Lower leg skin (tissue), 4 donors: ENCODE measurements around the gene RNF157. TPM values are rescaled to one million over a fixed set of nuclear protein-coding genes. Genes with fewer than 3 reads are reported as not detected.

Experiments
- DNase-seq, 2 donors: peaks; one replicate each; pipeline ENCODE4 v3.0.0-alpha.2; 2019; ENCODE audit warnings: low spot score in 2 of 2
- H3K4me3 ChIP-seq: fragments of 200-600 bp; sonication (generic); 2 replicates; pipeline ENCODE4 v1.5.1; 2017; ENCODE audit warnings: mild to moderate bottlenecking, low read depth; ENCODE audit not compliant: poor library complexity, severe bottlenecking
- CTCF ChIP-seq, 3 donors: fragments of 450-650 bp; IDR thresholded peaks; one replicate each; pipeline ENCODE4 v1.5.1; 2016; ENCODE audit warnings: antibody characterized with exemption in 3 of 3, mild to moderate bottlenecking in 3 of 3, moderate library complexity in 2 of 3
- POLR2A ChIP-seq, 2 donors: fragments of 450-650 bp; IDR thresholded peaks; one replicate each; pipeline ENCODE4 v1.6.1; 2016 to 2017; ENCODE audit warnings: antibody characterized with exemption in 2 of 2, mild to moderate bottlenecking in 1 of 2, moderate library complexity in 1 of 2
- WGBS, 2 donors: methylation state at CpG; one replicate each; pipeline ENCODE4 v1.1.5; 2018; 5-methylcytosine and 5-hydroxymethylcytosine counted together
- intact Hi-C: fragments of 100-400 bp; cut with DNase I; formaldehyde crosslinking; loops from one replicate; pipeline ENCODE4 v1.15.0; 2023; ENCODE audit warnings: low total_unique reads
- total RNA-seq, 4 donors: library from RNA; depleted of rRNA; stranded (reverse); fragments of >200 nt; gene quantifications; one replicate each; pipeline ENCODE4 v1.1.0, GENCODE V29; 2016

Gene RNF157
- total RNA-seq, 4 donors from 2014 or later = 0.83 to 2.4 (median 1.4) TPM

GRCh38 chr17:76124582-76125390 lies 115.5 kb downstream of the RNF157 start:
- H3K4me3 ChIP-seq = no peak overlapping the region
- 83 to 86% methylated on average over 22 of the region's 22 CpGs for WGBS, 2 donors
- DNase-seq = no peak
- intact Hi-C loops = loop anchor here (5.0 kb wide), 1 partner anchor 158 kb away; no protein-coding TSS in a partner anchor
- TF ChIP-seq CTCF (IDR thresholded peaks at IDR 0.05) = no peak

GRCh38 chr17:76123749-76124581 lies 116.3 kb downstream of the RNF157 start:
- WGBS, 2 donors = 57 to 74% methylated on average over 6 to 9 of the region's 9 CpGs
- H3K4me3 ChIP-seq = no peak overlapping the region
- TF ChIP-seq POLR2A (IDR thresholded peaks at IDR 0.05) = no peak
- no peak for TF ChIP-seq CTCF (IDR thresholded peaks at IDR 0.05)
- intact Hi-C loops = loop anchor here (5.0 kb wide), 1 partner anchor 158 kb away; no protein-coding TSS in a partner anchor
- no peak for DNase-seq

- H3K4me3 ChIP-seq = no peak overlapping the region
- DNase-seq = no peak
- intact Hi-C loops = loop anchor here (5.0 kb wide), 1 partner anchor 159 kb away; no protein-coding TSS in a partner anchor
- WGBS, 2 donors = 71 to 77% methylated on average over 5 of the region's 5 CpGs
- no peak for TF ChIP-seq POLR2A (IDR thresholded peaks at IDR 0.05)
- TF ChIP-seq CTCF (IDR thresholded peaks at IDR 0.05) = no peak
These were observed 117.1 kb downstream of the RNF157 start for GRCh38 chr17:76123191-76123499.

GRCh38 chr17:76122431-76123190 lies 117.7 kb downstream of the RNF157 start:
- WGBS, 2 donors = 88 to 91% methylated on average over 24 of the region's 24 CpGs
- intact Hi-C loops = loop anchor here (5.0 kb wide), 1 partner anchor 160 kb away; no protein-coding TSS in a partner anchor
- no peak overlapping the region for H3K4me3 ChIP-seq

More at GRCh38 chr17:76122431-76123190, 117.7 kb downstream of the RNF157 start:
- TF ChIP-seq CTCF (IDR thresholded peaks at IDR 0.05) = no peak
- TF ChIP-seq POLR2A (IDR thresholded peaks at IDR 0.05) = no peak
- DNase-seq = no peak
